ENCODE results near the gene APOA1. TPM values are rescaled to one million over a fixed set of nuclear protein-coding genes. Genes with fewer than 3 reads are reported as not detected.
A peak's percentile ranks its signal among the peaks of the same experiment; 100 is the strongest.

APOA1 gene
- total RNA-seq, 1 donor from 2014 or later, result 189 TPM

GRCh38 chr11:116833491-116833815 is 4.0 kb downstream of the APOA1 start:
- Mint-ChIP-seq H3K9me3 (ENCODE audit: low read depth) (no peaks in the 10 kb centered on the region), H3K4me3 (ENCODE audit: low read depth) (no peak overlapping the region), H3K27ac (no peak overlapping the region), H3K27me3 (peaks cover 5% of the 10 kb centered on the region), H3K36me3 (ENCODE audit: insufficient read depth) (no peaks in the 10 kb centered on the region), H3K4me1 (ENCODE audit: low read depth) (peaks cover 39% of the 10 kb centered on the region)
- no peak for TF ChIP-seq CTCF (IDR thresholded peaks at IDR 0.05; ENCODE audit: unreplicated experiment)
- no peak for DNase-seq (ENCODE audit: low spot score, unreplicated experiment)

GRCh38 chr11:116832350-116833290 is 4.8 kb downstream of the APOA1 start:
- peaks cover 5% of the 10 kb centered on the region for H3K27me3 Mint-ChIP-seq
- H3K4me3 Mint-ChIP-seq (ENCODE audit: low read depth), result no peak overlapping the region
- no peaks in the 10 kb centered on the region for H3K9me3 Mint-ChIP-seq (ENCODE audit: low read depth)
- peak overlapping the region; percentile 83 for H3K27ac Mint-ChIP-seq
- no peak for DNase-seq (ENCODE audit: low spot score, unreplicated experiment)
- no peak for TF ChIP-seq CTCF (IDR thresholded peaks at IDR 0.05; ENCODE audit: unreplicated experiment)
- no peaks in the 10 kb centered on the region for H3K36me3 Mint-ChIP-seq (ENCODE audit: insufficient read depth)
- H3K4me1 Mint-ChIP-seq (ENCODE audit: low read depth), result peaks cover 33% of the 10 kb centered on the region

DNA sequence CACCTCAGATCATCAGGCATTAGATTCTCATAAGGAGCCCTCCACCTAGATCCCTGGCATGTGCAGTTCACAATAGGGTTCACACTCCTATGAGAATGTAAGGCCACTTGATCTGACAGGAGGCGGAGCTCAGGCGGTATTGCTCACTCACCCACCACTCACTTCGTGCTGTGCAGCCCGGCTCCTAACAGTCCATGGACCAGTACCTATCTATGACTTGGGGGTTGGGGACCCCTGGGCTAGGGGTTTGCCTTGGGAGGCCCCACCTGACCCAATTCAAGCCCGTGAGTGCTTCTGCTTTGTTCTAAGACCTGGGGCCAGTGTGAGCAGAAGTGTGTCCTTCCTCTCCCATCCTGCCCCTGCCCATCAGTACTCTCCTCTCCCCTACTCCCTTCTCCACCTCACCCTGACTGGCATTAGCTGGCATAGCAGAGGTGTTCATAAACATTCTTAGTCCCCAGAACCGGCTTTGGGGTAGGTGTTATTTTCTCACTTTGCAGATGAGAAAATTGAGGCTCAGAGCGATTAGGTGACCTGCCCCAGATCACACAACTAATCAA is 5.6 kb downstream of the APOA1 start:
- Mint-ChIP-seq H3K36me3 (ENCODE audit: insufficient read depth) (no peaks in the 10 kb centered on the region), H3K9me3 (ENCODE audit: low read depth) (no peaks in the 10 kb centered on the region), H3K27me3 (peaks cover 5% of the 10 kb centered on the region), H3K4me1 (ENCODE audit: low read depth) (peaks cover 28% of the 10 kb centered on the region), H3K27ac (peak overlapping the region; percentile 83), H3K4me3 (ENCODE audit: low read depth) (peak overlapping the region; percentile 24)
- DNase-seq (ENCODE audit: low spot score, unreplicated experiment), result no peak
- TF ChIP-seq CTCF (IDR thresholded peaks at IDR 0.05; ENCODE audit: unreplicated experiment), result no peak

- H3K9me3 Mint-ChIP-seq (ENCODE audit: low read depth), result no peaks in the 10 kb centered on the region
- no peaks in the 10 kb centered on the region for H3K36me3 Mint-ChIP-seq (ENCODE audit: insufficient read depth)
- H3K4me1 Mint-ChIP-seq (ENCODE audit: low read depth), result peaks cover 25% of the 10 kb centered on the region
- DNase-seq (ENCODE audit: low spot score, unreplicated experiment), result no peak
- H3K27ac Mint-ChIP-seq, result no peak overlapping the region
- H3K27me3 Mint-ChIP-seq, result peaks cover 5% of the 10 kb centered on the region
- H3K4me3 Mint-ChIP-seq (ENCODE audit: low read depth), result no peak overlapping the region
- no peak for TF ChIP-seq CTCF (IDR thresholded peaks at IDR 0.05; ENCODE audit: unreplicated experiment)
These were observed 7.1 kb downstream of the APOA1 start for GRCh38 chr11:116830184-116830912.

DNA sequence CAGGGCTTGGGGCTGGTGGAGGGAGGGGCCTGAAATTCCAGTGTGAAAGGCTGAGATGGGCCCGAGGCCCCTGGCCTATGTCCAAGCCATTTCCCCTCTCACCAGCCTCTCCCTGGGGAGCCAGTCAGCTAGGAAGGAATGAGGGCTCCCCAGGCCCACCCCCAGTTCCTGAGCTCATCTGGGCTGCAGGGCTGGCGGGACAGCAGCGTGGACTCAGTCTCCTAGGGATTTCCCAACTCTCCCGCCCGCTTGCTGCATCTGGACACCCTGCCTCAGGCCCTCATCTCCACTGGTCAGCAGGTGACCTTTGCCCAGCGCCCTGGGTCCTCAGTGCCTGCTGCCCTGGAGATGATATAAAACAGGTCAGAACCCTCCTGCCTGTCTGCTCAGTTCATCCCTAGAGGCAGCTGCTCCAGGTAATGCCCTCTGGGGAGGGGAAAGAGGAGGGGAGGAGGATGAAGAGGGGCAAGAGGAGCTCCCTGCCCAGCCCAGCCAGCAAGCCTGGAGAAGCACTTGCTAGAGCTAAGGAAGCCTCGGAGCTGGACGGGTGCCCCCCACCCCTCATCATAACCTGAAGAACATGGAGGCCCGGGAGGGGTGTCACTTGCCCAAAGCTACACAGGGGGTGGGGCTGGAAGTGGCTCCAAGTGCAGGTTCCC is 7.8 kb downstream of the APOA1 start, which contains the start of gene APOC3:
Gene APOC3 (plus strand): TSS at position 383 of the 659 bp plus-strand sequence. CDS start 676 bp downstream, outside the sequence.
- peaks cover 23% of the 10 kb centered on the region for H3K4me1 Mint-ChIP-seq (ENCODE audit: low read depth)
- H3K36me3 Mint-ChIP-seq (ENCODE audit: insufficient read depth), result no peaks in the 10 kb centered on the region
- no peak for TF ChIP-seq CTCF (IDR thresholded peaks at IDR 0.05; ENCODE audit: unreplicated experiment)
- DNase-seq (ENCODE audit: low spot score, unreplicated experiment), result no peak
- H3K9me3 Mint-ChIP-seq (ENCODE audit: low read depth), result no peaks in the 10 kb centered on the region
- H3K4me3 Mint-ChIP-seq (ENCODE audit: low read depth), result no peak within 1 kb of the TSS
- peaks cover 2% of the 10 kb centered on the region for H3K27me3 Mint-ChIP-seq
- H3K27ac Mint-ChIP-seq, result no peak within 1 kb of the TSS

Measured in progenitor cell of endocrine pancreas (in vitro differentiated cells).